PFSK-1 (cell line): ENCODE results near the gene KRTAP4-6.

Experiments
- FOXP2 ChIP-seq: optimal IDR thresholded peaks from 2 replicates; pipeline ENCODE3; 2011; ENCODE audit warnings: borderline replicate concordance, control low read depth, inconsistent platforms; ENCODE audit not compliant: insufficient read depth; ENCODE audit errors: extremely low read length, extremely low read depth
- POLR2AphosphoS5 ChIP-seq: IDR thresholded peaks from 2 replicates; pipeline ENCODE4 v1.6.1; 2012; ENCODE audit warnings: low read depth, mild to moderate bottlenecking, control low read depth, low read length, moderate library complexity
- SIN3A ChIP-seq: IDR thresholded peaks from 2 replicates; pipeline ENCODE4 v1.6.1; 2012; ENCODE audit warnings: mild to moderate bottlenecking, low read length, moderate library complexity, borderline replicate concordance; ENCODE audit not compliant: insufficient read depth
- TAF1 ChIP-seq: IDR thresholded peaks from 2 replicates; pipeline ENCODE4 v1.6.1; 2012; ENCODE audit warnings: low read length, control low read depth, borderline replicate concordance; ENCODE audit not compliant: insufficient read depth
- TF ChIP-seq, protein P1 (sequence below), 2 experiments: IDR thresholded peaks; 2 replicates each; pipeline versions ENCODE4 v1.6.1 to v1.8.0; 2011 to 2012; ENCODE audit warnings: low read depth in 2 of 2, low read length in 2 of 2, control low read depth in 1 of 2, inconsistent platforms in 1 of 2, mild to moderate bottlenecking in 1 of 2, moderate library complexity in 1 of 2; ENCODE audit not compliant: insufficient read depth in 1 of 2

Gene KRTAP4-6

DNA sequence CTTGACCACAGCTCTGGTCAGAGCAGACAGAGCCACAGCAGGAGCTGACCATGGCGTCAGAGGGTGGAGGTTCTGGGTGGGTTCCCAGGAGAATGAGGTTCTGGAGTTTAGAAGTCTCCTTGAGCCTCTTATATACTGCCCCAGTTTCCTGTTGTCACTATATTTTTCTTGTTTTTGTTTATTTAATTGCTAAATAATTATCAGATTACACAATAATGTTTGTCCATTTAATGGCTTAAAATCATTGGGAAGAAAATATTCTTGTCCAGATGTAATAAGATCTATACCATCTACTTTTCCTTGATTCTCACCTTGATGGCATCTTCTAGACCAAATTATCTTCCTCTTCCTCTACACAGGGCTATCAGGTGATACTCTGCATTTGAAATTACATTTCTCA is 27.8 kb upstream of the KRTAP4-6 start, which contains the start of gene KRTAP4-3:
Gene KRTAP4-3 (minus strand): TSS at position 101 of the 400 bp plus-strand sequence. CDS start 49 bp downstream, at position 52.
- TF ChIP-seq POLR2AphosphoS5 (no peak), FOXP2 (no peak)

DNA sequence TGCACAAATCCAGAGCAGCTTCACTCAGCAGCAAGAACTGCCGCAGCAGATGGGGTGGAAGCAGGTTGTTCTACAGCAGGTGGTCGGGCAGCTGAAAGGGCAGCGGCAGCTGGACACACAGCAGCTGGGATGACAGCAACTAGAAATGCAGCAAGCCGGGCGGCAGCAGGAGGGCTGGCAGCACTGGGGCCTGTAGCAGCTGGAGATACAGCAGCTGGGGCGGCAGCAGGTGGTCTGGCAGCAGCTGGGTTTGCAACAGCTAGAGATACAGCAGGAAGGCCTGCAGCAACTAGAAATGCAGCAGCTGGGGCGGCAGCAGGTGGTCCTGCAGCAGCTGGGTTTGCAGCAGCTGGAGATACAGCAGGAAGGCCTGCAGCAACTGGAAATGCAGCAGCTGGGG is 27.2 kb upstream of the KRTAP4-6 start:
- TF ChIP-seq, protein P1, sequence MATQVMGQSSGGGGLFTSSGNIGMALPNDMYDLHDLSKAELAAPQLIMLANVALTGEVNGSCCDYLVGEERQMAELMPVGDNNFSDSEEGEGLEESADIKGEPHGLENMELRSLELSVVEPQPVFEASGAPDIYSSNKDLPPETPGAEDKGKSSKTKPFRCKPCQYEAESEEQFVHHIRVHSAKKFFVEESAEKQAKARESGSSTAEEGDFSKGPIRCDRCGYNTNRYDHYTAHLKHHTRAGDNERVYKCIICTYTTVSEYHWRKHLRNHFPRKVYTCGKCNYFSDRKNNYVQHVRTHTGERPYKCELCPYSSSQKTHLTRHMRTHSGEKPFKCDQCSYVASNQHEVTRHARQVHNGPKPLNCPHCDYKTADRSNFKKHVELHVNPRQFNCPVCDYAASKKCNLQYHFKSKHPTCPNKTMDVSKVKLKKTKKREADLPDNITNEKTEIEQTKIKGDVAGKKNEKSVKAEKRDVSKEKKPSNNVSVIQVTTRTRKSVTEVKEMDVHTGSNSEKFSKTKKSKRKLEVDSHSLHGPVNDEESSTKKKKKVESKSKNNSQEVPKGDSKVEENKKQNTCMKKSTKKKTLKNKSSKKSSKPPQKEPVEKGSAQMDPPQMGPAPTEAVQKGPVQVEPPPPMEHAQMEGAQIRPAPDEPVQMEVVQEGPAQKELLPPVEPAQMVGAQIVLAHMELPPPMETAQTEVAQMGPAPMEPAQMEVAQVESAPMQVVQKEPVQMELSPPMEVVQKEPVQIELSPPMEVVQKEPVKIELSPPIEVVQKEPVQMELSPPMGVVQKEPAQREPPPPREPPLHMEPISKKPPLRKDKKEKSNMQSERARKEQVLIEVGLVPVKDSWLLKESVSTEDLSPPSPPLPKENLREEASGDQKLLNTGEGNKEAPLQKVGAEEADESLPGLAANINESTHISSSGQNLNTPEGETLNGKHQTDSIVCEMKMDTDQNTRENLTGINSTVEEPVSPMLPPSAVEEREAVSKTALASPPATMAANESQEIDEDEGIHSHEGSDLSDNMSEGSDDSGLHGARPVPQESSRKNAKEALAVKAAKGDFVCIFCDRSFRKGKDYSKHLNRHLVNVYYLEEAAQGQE (IDR thresholded peaks at IDR 0.05; ENCODE audit: insufficient read depth in 1 of 2, low read depth in 2 of 2, low read length in 2 of 2): no peak
- TF ChIP-seq SIN3A: no peak
- TF ChIP-seq POLR2AphosphoS5: no peak
- TF ChIP-seq FOXP2: no peak
- TF ChIP-seq TAF1: no peak

DNA sequence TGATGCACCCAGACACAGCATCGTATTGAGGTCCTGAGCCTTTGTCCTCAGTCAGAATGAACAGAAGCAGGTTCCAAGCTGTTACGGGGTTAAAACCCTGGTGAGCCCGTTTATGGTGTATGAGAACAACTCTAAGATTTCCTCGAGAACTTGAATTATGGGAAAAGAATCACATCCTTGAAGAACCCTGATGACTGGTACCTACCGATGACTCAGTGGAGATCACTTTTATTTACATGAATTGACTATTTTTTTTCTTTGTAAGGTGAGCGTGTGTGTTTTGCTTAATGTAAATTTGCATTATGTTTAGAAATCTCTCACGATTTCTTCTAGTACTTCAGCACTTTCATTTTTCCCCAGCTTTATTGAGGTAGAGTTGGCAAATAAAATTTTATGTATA is 23.5 kb upstream of the KRTAP4-6 start:
- TF ChIP-seq, protein P1 (IDR thresholded peaks at IDR 0.05; ENCODE audit: insufficient read depth in 1 of 2, low read depth in 2 of 2, low read length in 2 of 2): no peak
- TF ChIP-seq FOXP2 (no peak), POLR2AphosphoS5 (no peak), TAF1 (no peak)

DNA sequence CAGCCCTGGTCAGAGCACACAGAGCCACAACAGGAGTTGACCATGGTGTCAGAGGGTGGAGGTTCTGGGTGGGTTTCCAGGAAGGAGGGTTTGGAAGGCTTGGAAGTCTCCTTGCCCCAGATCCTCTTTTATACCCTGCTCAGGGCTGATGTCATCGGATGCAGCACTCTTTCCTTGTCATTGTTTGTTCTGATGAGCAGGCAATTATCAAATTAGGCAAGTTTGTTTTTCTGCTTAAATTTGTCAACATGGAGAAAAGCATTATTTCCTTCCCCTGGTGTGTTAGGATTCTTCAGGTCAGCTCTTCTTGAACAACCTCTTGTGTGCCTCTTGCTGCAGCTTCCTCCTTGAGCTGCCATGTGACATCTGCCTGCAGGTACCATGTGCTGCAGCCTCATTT is 20.3 kb upstream of the KRTAP4-6 start, which contains the start of gene KRTAP4-4:
Gene KRTAP4-4 (minus strand): TSS at position 101 of the 400 bp plus-strand sequence. CDS start 57 bp downstream, at position 44.
- TF ChIP-seq, protein P1 (IDR thresholded peaks at IDR 0.05; ENCODE audit: insufficient read depth in 1 of 2, low read depth in 2 of 2, low read length in 2 of 2): no peak
- TF ChIP-seq FOXP2 (no peak), POLR2AphosphoS5 (no peak), SIN3A (no peak), TAF1 (no peak)

DNA sequence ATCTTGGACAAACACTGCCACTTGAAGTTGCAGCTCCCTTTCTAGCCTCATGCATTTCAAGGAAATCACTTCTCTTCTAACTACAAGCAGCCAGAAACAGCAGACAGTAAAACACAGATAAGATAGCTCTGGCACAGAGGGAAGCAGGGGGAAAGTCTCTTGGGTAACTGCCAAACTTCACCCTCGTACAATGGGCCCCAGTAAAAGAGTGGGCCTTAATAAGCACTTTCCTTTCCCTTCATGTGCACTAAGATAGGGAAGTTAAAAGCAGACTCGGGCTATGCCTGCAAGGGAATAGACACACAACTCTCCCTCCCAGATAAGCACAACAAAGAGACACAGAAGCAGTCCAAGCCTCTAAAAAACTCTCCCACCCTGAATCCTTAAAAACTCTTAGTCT is 13.5 kb upstream of the KRTAP4-6 start:
- TF ChIP-seq POLR2AphosphoS5: no peak
- no peak for TF ChIP-seq FOXP2
- no peak for TF ChIP-seq TAF1
- TF ChIP-seq SIN3A: no peak
- TF ChIP-seq, protein P1 (IDR thresholded peaks at IDR 0.05; ENCODE audit: insufficient read depth in 1 of 2, low read depth in 2 of 2, low read length in 2 of 2): no peak
